ENCODE data around the gene ACACB.
A peak's percentile ranks its signal among the peaks of the same experiment; 100 is the strongest.

The ACACB gene

GRCh38 chr12:109110988-109111495 is 5.3 kb upstream of the ACACB start:
- Histone ChIP-seq H3K36me3 (ENCODE audit: control insufficient read depth in 2 of 2, insufficient read depth in 2 of 2, low read length in 2 of 2) (peaks cover 13 to 19% of the 10 kb centered on the region in 2 donors), H3K4me3 (ENCODE audit: low read length in 2 of 2) (peak overlapping the region; percentile 70 to 79), H3K9me3 (ENCODE audit: control insufficient read depth in 2 of 2, low read length in 2 of 2) (no peaks in the 10 kb centered on the region), H3K4me1 (ENCODE audit: control insufficient read depth, insufficient read depth, low read length) (peaks cover 50% of the 10 kb centered on the region), H3K9ac (ENCODE audit: low read length in 2 of 2) (peak overlapping the region; percentile 74 to 90), H3K27ac (ENCODE audit: low read length) (peak overlapping the region; percentile 96), H3K27me3 (ENCODE audit: control insufficient read depth in 1 of 2, insufficient read depth in 2 of 2, low read length in 2 of 2) (no peaks in the 10 kb centered on the region)

DNA sequence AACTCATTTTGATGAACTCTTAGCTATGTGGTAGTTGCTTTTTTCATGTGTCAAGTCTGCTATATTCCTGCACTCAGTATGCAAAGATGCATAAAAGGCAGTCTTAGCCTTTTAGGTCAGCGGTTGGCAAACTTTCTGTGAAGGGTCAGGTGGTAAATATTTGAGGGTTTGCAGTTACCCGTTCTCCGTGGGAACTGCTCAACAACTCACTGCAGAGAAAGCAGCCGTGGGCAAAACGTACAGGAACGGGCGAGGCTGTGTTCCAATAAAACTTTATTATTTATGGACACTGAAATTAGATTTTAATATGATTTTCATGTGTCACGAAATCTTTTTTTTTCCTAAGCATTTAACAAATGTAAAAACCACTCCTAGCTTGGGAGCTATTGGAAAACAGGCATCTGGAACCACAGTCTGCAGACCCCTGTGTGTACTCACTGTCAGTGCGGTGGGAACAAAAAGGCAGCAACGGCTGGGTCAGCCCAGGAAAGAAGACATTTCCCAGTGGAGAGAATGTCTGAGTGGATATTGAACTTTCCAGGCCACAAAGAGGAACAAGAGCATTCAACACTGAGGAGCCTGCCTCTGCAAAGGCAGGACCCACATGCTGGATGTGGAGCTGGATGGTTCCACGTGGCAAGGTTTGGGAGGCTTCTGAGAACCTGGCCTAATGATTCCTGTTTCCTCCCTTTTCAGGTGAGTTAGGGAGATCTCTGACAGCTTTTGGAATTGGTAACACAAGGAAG is 3.5 kb upstream of the ACACB start:
- Histone ChIP-seq H3K9ac (ENCODE audit: low read length in 2 of 2) (peak overlapping the region in 1 of 2 donors; percentile 30), H3K36me3 (ENCODE audit: control insufficient read depth in 2 of 2, insufficient read depth in 2 of 2, low read length in 2 of 2) (peaks cover 7 to 12% of the 10 kb centered on the region in 2 donors), H3K27me3 (ENCODE audit: control insufficient read depth in 1 of 2, insufficient read depth in 2 of 2, low read length in 2 of 2) (no peaks in the 10 kb centered on the region), H3K4me1 (ENCODE audit: control insufficient read depth, insufficient read depth, low read length) (peaks cover 64% of the 10 kb centered on the region), H3K4me3 (ENCODE audit: low read length in 2 of 2) (peak overlapping the region in 1 of 2 donors; percentile 57), H3K9me3 (ENCODE audit: control insufficient read depth in 2 of 2, low read length in 2 of 2) (no peaks in the 10 kb centered on the region), H3K27ac (ENCODE audit: low read length) (peak overlapping the region; percentile 97)

GRCh38 chr12:109113661-109114321 is 2.6 kb upstream of the ACACB start:
- Histone ChIP-seq H3K9me3 (ENCODE audit: control insufficient read depth in 2 of 2, low read length in 2 of 2) (no peaks in the 10 kb centered on the region), H3K9ac (ENCODE audit: low read length in 2 of 2) (peak overlapping the region; percentile 5 to 36), H3K4me1 (ENCODE audit: control insufficient read depth, insufficient read depth, low read length) (peaks cover 64% of the 10 kb centered on the region), H3K27ac (ENCODE audit: low read length) (peak overlapping the region; percentile 97), H3K27me3 (ENCODE audit: control insufficient read depth in 1 of 2, insufficient read depth in 2 of 2, low read length in 2 of 2) (no peaks in the 10 kb centered on the region), H3K36me3 (ENCODE audit: control insufficient read depth in 2 of 2, insufficient read depth in 2 of 2, low read length in 2 of 2) (peaks cover 7 to 9% of the 10 kb centered on the region in 2 donors), H3K4me3 (ENCODE audit: low read length in 2 of 2) (peak overlapping the region in 1 of 2 donors; percentile 57)

GRCh38 chr12:109114644-109115043 is 1.7 kb upstream of the ACACB start:
- H3K36me3 ChIP-seq (ENCODE audit: control insufficient read depth in 2 of 2, insufficient read depth in 2 of 2, low read length in 2 of 2): peaks cover 5 to 6% of the 10 kb centered on the region in 2 donors
- H3K9ac ChIP-seq (ENCODE audit: low read length in 2 of 2): peak overlapping the region in 1 of 2 donors; percentile 76
- peaks cover 68% of the 10 kb centered on the region for H3K4me1 ChIP-seq (ENCODE audit: control insufficient read depth, insufficient read depth, low read length)
- peak overlapping the region; percentile 97 for H3K27ac ChIP-seq (ENCODE audit: low read length)
- peak overlapping the region in 1 of 2 donors; percentile 57 for H3K4me3 ChIP-seq (ENCODE audit: low read length in 2 of 2)
- H3K9me3 ChIP-seq (ENCODE audit: control insufficient read depth in 2 of 2, low read length in 2 of 2): no peaks in the 10 kb centered on the region
- H3K27me3 ChIP-seq (ENCODE audit: control insufficient read depth in 1 of 2, insufficient read depth in 2 of 2, low read length in 2 of 2): no peaks in the 10 kb centered on the region

DNA sequence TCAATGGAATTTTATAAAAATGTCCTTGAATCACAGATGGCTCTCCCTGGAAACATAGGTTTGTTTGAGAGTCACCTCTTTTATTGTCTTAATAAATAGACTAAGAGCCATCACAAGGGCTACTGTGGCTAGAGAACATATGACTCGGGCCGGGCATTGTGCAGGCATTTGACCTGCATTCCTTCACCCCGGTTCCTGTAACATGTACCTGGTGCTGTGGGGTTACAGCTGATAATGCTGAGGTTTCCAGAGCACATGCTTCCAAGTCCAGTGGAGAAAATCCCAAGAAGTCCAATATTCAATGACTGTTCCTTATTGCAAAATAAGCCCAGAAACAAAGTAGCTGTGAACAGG is 1.0 kb upstream of the ACACB start:
- Histone ChIP-seq H3K4me3 (ENCODE audit: low read length in 2 of 2) (peak overlapping the region; percentile 28 to 63), H3K4me1 (ENCODE audit: control insufficient read depth, insufficient read depth, low read length) (peaks cover 61% of the 10 kb centered on the region), H3K9ac (ENCODE audit: low read length in 2 of 2) (peak overlapping the region in 1 of 2 donors; percentile 76)

DNA sequence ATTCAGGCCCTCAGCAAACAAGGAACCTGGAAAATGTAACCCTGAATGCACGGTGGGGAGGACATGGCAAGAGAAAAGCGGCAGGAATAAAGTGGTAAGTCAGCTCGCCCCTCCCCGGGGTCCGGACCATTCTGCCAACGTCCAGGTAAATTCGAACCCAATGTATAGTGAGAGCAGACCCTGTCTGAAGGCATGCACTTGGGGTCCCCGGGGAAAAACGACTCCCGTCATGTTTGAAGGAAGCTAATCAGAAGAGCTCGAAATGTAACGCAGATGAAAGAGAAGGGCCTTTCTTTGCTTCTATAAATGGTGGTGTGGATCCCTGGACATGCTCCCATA is 193 bp downstream of the ACACB start:
- H3K4me1 ChIP-seq (ENCODE audit: control insufficient read depth, insufficient read depth, low read length): peaks cover 55% of the 10 kb centered on the region
- no peaks in the 10 kb centered on the region for H3K9me3 ChIP-seq (ENCODE audit: control insufficient read depth in 2 of 2, low read length in 2 of 2)
- peaks cover 5 to 6% of the 10 kb centered on the region in 2 donors for H3K36me3 ChIP-seq (ENCODE audit: control insufficient read depth in 2 of 2, insufficient read depth in 2 of 2, low read length in 2 of 2)
- H3K27me3 ChIP-seq (ENCODE audit: control insufficient read depth in 1 of 2, insufficient read depth in 2 of 2, low read length in 2 of 2): no peaks in the 10 kb centered on the region
- H3K9ac ChIP-seq (ENCODE audit: low read length in 2 of 2): peak overlapping the region; percentile 53 to 76
- H3K27ac ChIP-seq (ENCODE audit: low read length): peak overlapping the region; percentile 97
- peak overlapping the region; percentile 28 to 63 for H3K4me3 ChIP-seq (ENCODE audit: low read length in 2 of 2)

More for the DNA sequence above, 1.0 kb upstream of the ACACB start:
- H3K9me3 ChIP-seq (ENCODE audit: control insufficient read depth in 2 of 2, low read length in 2 of 2): no peaks in the 10 kb centered on the region
- no peaks in the 10 kb centered on the region for H3K27me3 ChIP-seq (ENCODE audit: control insufficient read depth in 1 of 2, insufficient read depth in 2 of 2, low read length in 2 of 2)
- peak overlapping the region; percentile 97 for H3K27ac ChIP-seq (ENCODE audit: low read length)
- H3K36me3 ChIP-seq (ENCODE audit: control insufficient read depth in 2 of 2, insufficient read depth in 2 of 2, low read length in 2 of 2): peaks cover 3% of the 10 kb centered on the region in 2 donors

- H3K9me3 ChIP-seq (ENCODE audit: control insufficient read depth in 2 of 2, low read length in 2 of 2): no peaks in the 10 kb centered on the region
- H3K36me3 ChIP-seq (ENCODE audit: control insufficient read depth in 2 of 2, insufficient read depth in 2 of 2, low read length in 2 of 2): peaks cover 8 to 10% of the 10 kb centered on the region in 2 donors
- no peak overlapping the region for H3K4me3 ChIP-seq (ENCODE audit: low read length in 2 of 2)
- H3K27ac ChIP-seq (ENCODE audit: low read length): no peak overlapping the region
- H3K9ac ChIP-seq (ENCODE audit: low read length in 2 of 2): no peak overlapping the region
- peaks cover 30% of the 10 kb centered on the region for H3K4me1 ChIP-seq (ENCODE audit: control insufficient read depth, insufficient read depth, low read length)
- no peaks in the 10 kb centered on the region for H3K27me3 ChIP-seq (ENCODE audit: control insufficient read depth in 1 of 2, insufficient read depth in 2 of 2, low read length in 2 of 2)
These were observed 3.7 kb downstream of the ACACB start for GRCh38 chr12:109120095-109120494.

- Histone ChIP-seq H3K36me3 (ENCODE audit: control insufficient read depth in 2 of 2, insufficient read depth in 2 of 2, low read length in 2 of 2) (peaks cover 10 to 12% of the 10 kb centered on the region in 2 donors), H3K27ac (ENCODE audit: low read length) (no peak overlapping the region), H3K9me3 (ENCODE audit: control insufficient read depth in 2 of 2, low read length in 2 of 2) (no peaks in the 10 kb centered on the region), H3K4me3 (ENCODE audit: low read length in 2 of 2) (no peak overlapping the region), H3K4me1 (ENCODE audit: control insufficient read depth, insufficient read depth, low read length) (peaks cover 26% of the 10 kb centered on the region), H3K27me3 (ENCODE audit: control insufficient read depth in 1 of 2, insufficient read depth in 2 of 2, low read length in 2 of 2) (no peaks in the 10 kb centered on the region), H3K9ac (ENCODE audit: low read length in 2 of 2) (no peak overlapping the region)
These were observed 4.2 kb downstream of the ACACB start for GRCh38 chr12:109120557-109120956.

DNA sequence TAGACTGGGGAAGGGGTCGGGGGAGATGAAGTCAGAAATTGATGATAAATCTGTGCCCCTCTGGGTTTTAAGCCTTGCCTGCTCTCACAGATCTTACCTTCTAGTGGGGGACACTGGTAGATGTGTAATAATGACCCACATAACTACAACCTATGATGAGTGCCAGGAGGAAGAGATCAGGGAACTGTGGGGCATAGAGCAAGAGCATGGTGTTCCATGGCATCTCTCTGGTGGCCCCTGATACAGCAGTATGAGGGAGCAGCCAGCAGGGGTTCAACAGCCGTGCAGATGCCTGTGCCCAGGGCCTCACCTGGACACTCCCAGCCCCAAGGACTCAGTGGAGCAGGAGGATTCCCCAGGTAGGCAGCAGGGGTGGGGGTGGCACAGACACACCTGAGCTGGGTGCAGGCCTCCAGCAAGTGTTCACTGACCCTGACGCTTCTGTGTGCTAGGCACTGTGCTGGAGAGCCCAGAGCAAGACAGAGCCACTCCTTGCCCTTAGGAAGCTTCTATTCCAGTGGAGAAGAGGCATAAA is 5.0 kb downstream of the ACACB start:
- H3K4me3 ChIP-seq (ENCODE audit: low read length in 2 of 2): no peak overlapping the region
- H3K36me3 ChIP-seq (ENCODE audit: control insufficient read depth in 2 of 2, insufficient read depth in 2 of 2, low read length in 2 of 2): peaks cover 10 to 18% of the 10 kb centered on the region in 2 donors
- no peaks in the 10 kb centered on the region for H3K9me3 ChIP-seq (ENCODE audit: control insufficient read depth in 2 of 2, low read length in 2 of 2)
- peaks cover 20% of the 10 kb centered on the region for H3K4me1 ChIP-seq (ENCODE audit: control insufficient read depth, insufficient read depth, low read length)
- no peak overlapping the region for H3K9ac ChIP-seq (ENCODE audit: low read length in 2 of 2)
- no peak overlapping the region for H3K27ac ChIP-seq (ENCODE audit: low read length)
- no peaks in the 10 kb centered on the region for H3K27me3 ChIP-seq (ENCODE audit: control insufficient read depth in 1 of 2, insufficient read depth in 2 of 2, low read length in 2 of 2)

- H3K9me3 ChIP-seq (ENCODE audit: control insufficient read depth in 2 of 2, low read length in 2 of 2): no peaks in the 10 kb centered on the region
- peaks cover 10% of the 10 kb centered on the region for H3K4me1 ChIP-seq (ENCODE audit: control insufficient read depth, insufficient read depth, low read length)
- H3K4me3 ChIP-seq (ENCODE audit: low read length in 2 of 2): no peak overlapping the region
- H3K27me3 ChIP-seq (ENCODE audit: control insufficient read depth in 1 of 2, insufficient read depth in 2 of 2, low read length in 2 of 2): no peaks in the 10 kb centered on the region
- no peak overlapping the region for H3K9ac ChIP-seq (ENCODE audit: low read length in 2 of 2)
- H3K36me3 ChIP-seq (ENCODE audit: control insufficient read depth in 2 of 2, insufficient read depth in 2 of 2, low read length in 2 of 2): peaks cover 10 to 18% of the 10 kb centered on the region in 2 donors
- H3K27ac ChIP-seq (ENCODE audit: low read length): peak overlapping the region; percentile 18
These were observed 8.7 kb downstream of the ACACB start for GRCh38 chr12:109124878-109125648.
